Tibial artery (tissue), 4 donors: ENCODE measurements around the gene STPG2.

ENCODE experiments used
- DNase-seq, 2 donors: peaks; one replicate each; pipeline ENCODE4 v3.0.0-alpha.2; 2019
- H3K27ac ChIP-seq, 2 donors: fragments of 200-600 bp; sonication (generic) in 1 of 2; 1 replicate in 1 of 2; 2 replicates in 1 of 2; pipeline ENCODE4 v1.5.1; 2018 to 2019; ENCODE audit warnings: mild to moderate bottlenecking in 1 of 2
- H3K27me3 ChIP-seq, 2 donors: fragments of 200-600 bp; sonication (generic) in 1 of 2; one replicate each; pipeline versions ENCODE4 v1.5.1 to v1.6.0; 2016 to 2019
- H3K36me3 ChIP-seq, 3 donors: fragments of 200-600 bp; sonication (generic) in 2 of 3; one replicate each; pipeline ENCODE4 v1.5.1; 2016 to 2019; ENCODE audit warnings: mild to moderate bottlenecking in 2 of 3
- H3K4me1 ChIP-seq, 4 donors: fragments of 200-600 bp; sonication (generic) in 2 of 4; 1 replicate in 3 of 4; 2 replicates in 1 of 4; pipeline ENCODE4 v1.5.1; 2016 to 2019
- H3K4me3 ChIP-seq, 2 donors: fragments of 200-600 bp; sonication (generic) in 1 of 2; 1 replicate in 1 of 2; 2 replicates in 1 of 2; pipeline ENCODE4 v1.5.1; 2018 to 2019; ENCODE audit warnings: mild to moderate bottlenecking in 2 of 2
- H3K9me3 ChIP-seq, 3 donors: fragments of 200-600 bp; sonication (generic) in 1 of 3; one replicate each; pipeline ENCODE4 v1.5.1; 2016 to 2019
- CTCF ChIP-seq, 2 experiments: fragments of 200-600 bp in 1 of 2; fragments of 450-650 bp in 1 of 2; IDR thresholded peaks; one replicate each; pipeline ENCODE4 v1.5.1; 2017 to 2019; ENCODE audit warnings: antibody characterized with exemption in 2 of 2, mild to moderate bottlenecking in 1 of 2, moderate library complexity in 1 of 2
- intact Hi-C: fragments of 100-400 bp; cut with DNase I; formaldehyde crosslinking; loops from one replicate; pipeline ENCODE4 v1.15.0; 2023; ENCODE audit warnings: low total_unique reads

STPG2 gene

GRCh38 chr4:98046665-98047064 lies 96.6 kb downstream of the STPG2 start:
- H3K27ac ChIP-seq = no peak overlapping the region
- no peak for TF ChIP-seq CTCF (IDR thresholded peaks at IDR 0.05)
- no peaks in the 10 kb centered on the region for H3K4me1 ChIP-seq
- peaks cover 0 to 13% (median 0%) of the 10 kb centered on the region in 3 donors for H3K9me3 ChIP-seq
- H3K36me3 ChIP-seq = no peaks in the 10 kb centered on the region
- H3K4me3 ChIP-seq = no peak overlapping the region
- intact Hi-C loops = no loop called here
- no peaks in the 10 kb centered on the region for H3K27me3 ChIP-seq
- DNase-seq = no peak

GRCh38 chr4:98030059-98030458 lies 113.2 kb downstream of the STPG2 start:
- DNase-seq = no peak
- no peaks in the 10 kb centered on the region for H3K27me3 ChIP-seq
- intact Hi-C loops = no loop called here
- H3K27ac ChIP-seq = no peak overlapping the region
- H3K9me3 ChIP-seq = no peaks in the 10 kb centered on the region
- H3K4me1 ChIP-seq = no peaks in the 10 kb centered on the region
- no peaks in the 10 kb centered on the region for H3K36me3 ChIP-seq
- H3K4me3 ChIP-seq = no peak overlapping the region
- TF ChIP-seq CTCF (IDR thresholded peaks at IDR 0.05) = no peak

- intact Hi-C loops = no loop called here
- H3K27me3 ChIP-seq = no peaks in the 10 kb centered on the region
Observed at GRCh38 chr4:98027827-98028226, 115.4 kb downstream of the STPG2 start.

GRCh38 chr4:98026362-98026761 lies 116.9 kb downstream of the STPG2 start:
- Histone ChIP-seq H3K36me3 (no peaks in the 10 kb centered on the region), H3K27ac (no peak overlapping the region), H3K4me3 (no peak overlapping the region), H3K27me3 (no peaks in the 10 kb centered on the region), H3K4me1 (no peaks in the 10 kb centered on the region), H3K9me3 (peaks cover 0 to 5% (median 0%) of the 10 kb centered on the region in 3 donors)
- no peak for TF ChIP-seq CTCF (IDR thresholded peaks at IDR 0.05)
- intact Hi-C loops = no loop called here
- no peak for DNase-seq

More at GRCh38 chr4:98027827-98028226, 115.4 kb downstream of the STPG2 start:
- DNase-seq = no peak
- no peak for TF ChIP-seq CTCF (IDR thresholded peaks at IDR 0.05)
- Histone ChIP-seq H3K4me1 (no peaks in the 10 kb centered on the region), H3K36me3 (no peaks in the 10 kb centered on the region), H3K9me3 (peaks cover 0 to 5% (median 0%) of the 10 kb centered on the region in 3 donors), H3K27ac (no peak overlapping the region), H3K4me3 (no peak overlapping the region)

- Histone ChIP-seq H3K4me3 (no peak overlapping the region), H3K27me3 (no peaks in the 10 kb centered on the region), H3K36me3 (no peaks in the 10 kb centered on the region), H3K9me3 (peaks cover 0 to 6% (median 0%) of the 10 kb centered on the region in 3 donors), H3K27ac (no peak overlapping the region), H3K4me1 (peaks cover 0 to 5% (median 0%) of the 10 kb centered on the region in 4 donors)
- intact Hi-C loops = no loop called here
- DNase-seq = no peak
- no peak for TF ChIP-seq CTCF (IDR thresholded peaks at IDR 0.05)
Observed at GRCh38 chr4:98006814-98007412, 136.4 kb downstream of the STPG2 start.

GRCh38 chr4:98006060-98006459 lies 137.2 kb downstream of the STPG2 start:
- Histone ChIP-seq H3K36me3 (no peaks in the 10 kb centered on the region), H3K27me3 (no peaks in the 10 kb centered on the region), H3K9me3 (peaks cover 0 to 6% (median 0%) of the 10 kb centered on the region in 3 donors), H3K4me1 (peaks cover 0 to 5% (median 0%) of the 10 kb centered on the region in 4 donors), H3K27ac (no peak overlapping the region), H3K4me3 (no peak overlapping the region)
- no peak for TF ChIP-seq CTCF (IDR thresholded peaks at IDR 0.05)
- intact Hi-C loops = no loop called here
- no peak for DNase-seq
